GM19397 (cell line): ENCODE results near the gene PPP4C.

Experiments
- ATAC-seq: cut with Tn5 transposase; IDR thresholded peaks from one replicate; pipeline ENCODE4 v1.9.1; 2021; ENCODE audit warnings: mild to moderate bottlenecking, moderate library complexity; ENCODE audit not compliant: unreplicated experiment

Gene PPP4C

GRCh38 chr16:30054959-30055553 is 20.7 kb upstream of the PPP4C start:
- no peak for ATAC-seq

- ATAC-seq: no peak
These were observed 15.4 kb upstream of the PPP4C start for GRCh38 chr16:30060346-30060745.

GRCh38 chr16:30060836-30061554 is 14.8 kb upstream of the PPP4C start:
- ATAC-seq: no peak

- no peak for ATAC-seq
These were observed 12.4 kb upstream of the PPP4C start for GRCh38 chr16:30063278-30063892.

GRCh38 chr16:30063893-30064728 is 11.7 kb upstream of the PPP4C start:
- ATAC-seq: no peak

GRCh38 chr16:30064729-30065101 is 11.1 kb upstream of the PPP4C start:
- peak; percentile 2 for ATAC-seq

- peak; percentile 77 for ATAC-seq
These were observed 10.5 kb upstream of the PPP4C start, which contains the start of gene ALDOA for GRCh38 chr16:30065102-30065942. Gene ALDOA (plus strand): TSS chr16:30065760. CDS start chr16:30066898, 1,138 bp downstream.

- peak; percentile 1 for ATAC-seq
These were observed 9.6 kb upstream of the PPP4C start for GRCh38 chr16:30065943-30066760.

GRCh38 chr16:30066761-30067583 is 8.8 kb upstream of the PPP4C start:
- ATAC-seq: no peak

- ATAC-seq: no peak
These were observed 8.2 kb upstream of the PPP4C start for GRCh38 chr16:30067584-30067916.

- ATAC-seq: no peak
These were observed 7.5 kb upstream of the PPP4C start for GRCh38 chr16:30068333-30068732.

- ATAC-seq: no peak
These were observed 6.8 kb upstream of the PPP4C start for GRCh38 chr16:30068750-30069610.

GRCh38 chr16:30069611-30070462 is 6.0 kb upstream of the PPP4C start:
- ATAC-seq: no peak

- ATAC-seq: no peak
These were observed 5.3 kb upstream of the PPP4C start for GRCh38 chr16:30070490-30070889.

GRCh38 chr16:30076276-30076791 is 540 bp downstream of the PPP4C start:
- ATAC-seq: peak; percentile 33

GRCh38 chr16:30077656-30078055 is 1.9 kb downstream of the PPP4C start:
- ATAC-seq: no peak

- no peak for ATAC-seq
These were observed 3.0 kb downstream of the PPP4C start for GRCh38 chr16:30078744-30079143.
